Measurements from ENCODE around the gene PRKCD.

PRKCD gene

DNA sequence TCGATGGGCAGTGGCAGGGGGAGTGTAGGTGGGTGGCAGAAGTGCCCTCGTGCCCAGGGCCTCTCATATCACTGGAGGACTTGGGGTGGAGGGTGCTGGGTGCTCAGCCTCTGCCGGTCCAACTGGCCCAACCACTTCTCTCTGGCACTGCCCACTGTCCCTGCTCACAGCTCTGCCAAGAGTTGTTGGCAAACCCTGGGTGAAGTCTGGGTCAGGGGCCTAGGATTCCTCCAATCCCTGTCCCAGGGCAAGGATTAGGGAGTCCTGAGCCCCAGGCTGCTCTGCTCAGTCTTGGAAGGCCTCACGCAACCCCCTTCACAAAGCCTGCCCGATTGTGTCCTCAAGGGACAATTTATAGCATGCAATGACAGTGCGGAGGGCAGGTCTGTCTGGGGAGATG, 5.2 kb upstream of the PRKCD start:
- no peak for DNase-seq (ENCODE audit: low read depth in 3 of 3)

DNA sequence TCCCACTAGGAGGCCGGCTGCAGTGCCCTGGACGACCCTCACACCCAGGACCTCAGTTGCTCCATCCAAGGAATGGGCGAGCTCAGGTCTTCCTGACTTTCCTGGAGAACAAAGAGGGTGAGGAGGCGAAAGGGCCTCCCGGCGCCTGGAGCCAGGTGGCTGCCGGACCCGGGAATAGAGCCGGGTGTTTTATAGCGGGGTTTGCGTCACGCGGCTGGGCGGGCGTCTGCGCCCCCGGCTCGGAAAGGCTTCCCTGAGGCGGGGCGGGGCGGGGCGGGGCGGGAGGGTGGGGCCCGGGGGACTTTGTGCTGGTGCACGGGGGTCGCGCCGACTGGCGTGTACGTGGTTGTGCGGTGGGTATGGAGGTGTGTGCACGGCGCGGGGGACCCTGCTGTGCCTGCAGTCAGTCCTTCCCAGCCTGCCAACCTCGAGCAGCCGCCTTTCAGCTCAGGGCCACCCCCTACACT, 4.6 kb upstream of the PRKCD start:
- no peak for DNase-seq (ENCODE audit: low read depth in 3 of 3)

DNA sequence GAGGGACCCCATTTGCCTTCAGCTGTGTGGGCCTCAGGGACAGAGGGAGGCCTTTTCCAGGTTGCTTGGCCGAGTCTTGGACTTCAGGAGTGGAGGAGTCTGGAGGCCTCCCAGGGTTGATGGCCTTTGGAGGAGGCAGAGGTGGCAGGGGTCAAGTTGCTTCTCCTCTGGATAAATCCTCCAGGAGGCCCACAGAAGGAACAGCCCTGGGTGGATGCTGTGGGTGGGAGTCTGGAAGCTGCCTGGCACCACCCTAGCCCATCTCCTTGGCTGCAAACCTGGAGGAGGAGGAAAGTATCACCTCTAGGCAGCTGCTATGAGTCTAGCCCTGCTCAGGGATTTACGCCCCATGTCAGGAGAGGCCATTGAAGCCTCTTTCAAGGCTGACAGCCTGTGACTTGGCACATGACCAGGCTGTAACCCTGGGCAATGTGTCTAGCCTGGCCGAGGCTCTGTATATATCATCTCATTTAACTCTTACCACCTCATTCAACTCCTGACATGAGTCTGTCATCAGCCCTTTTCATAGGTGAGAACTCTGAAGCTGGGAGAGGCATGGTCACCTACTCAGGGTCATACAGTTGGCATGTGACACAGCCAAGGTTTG, 2.9 kb upstream of the PRKCD start:
- no peak for DNase-seq (ENCODE audit: low read depth in 3 of 3)

DNA sequence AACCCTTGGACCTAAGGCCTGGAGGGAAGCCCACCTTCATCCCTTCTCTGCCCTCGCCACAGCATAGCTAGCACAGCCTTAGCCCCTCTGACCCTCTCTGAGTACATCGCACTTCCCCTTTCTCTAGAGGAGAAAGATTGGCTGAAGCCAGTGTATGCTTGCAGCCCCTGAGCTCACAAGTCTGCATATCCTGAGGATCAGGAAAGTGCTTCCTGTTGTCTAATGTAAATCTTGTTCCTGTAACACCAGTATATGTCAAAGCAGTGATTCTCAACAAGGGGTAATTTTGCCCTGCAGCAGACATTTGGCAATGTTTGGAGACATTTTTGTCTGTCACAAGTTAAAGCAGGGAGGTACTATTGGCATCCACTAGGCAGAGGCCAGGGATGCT, 2.2 kb upstream of the PRKCD start:
- no peak for DNase-seq (ENCODE audit: low read depth in 3 of 3)

DNA sequence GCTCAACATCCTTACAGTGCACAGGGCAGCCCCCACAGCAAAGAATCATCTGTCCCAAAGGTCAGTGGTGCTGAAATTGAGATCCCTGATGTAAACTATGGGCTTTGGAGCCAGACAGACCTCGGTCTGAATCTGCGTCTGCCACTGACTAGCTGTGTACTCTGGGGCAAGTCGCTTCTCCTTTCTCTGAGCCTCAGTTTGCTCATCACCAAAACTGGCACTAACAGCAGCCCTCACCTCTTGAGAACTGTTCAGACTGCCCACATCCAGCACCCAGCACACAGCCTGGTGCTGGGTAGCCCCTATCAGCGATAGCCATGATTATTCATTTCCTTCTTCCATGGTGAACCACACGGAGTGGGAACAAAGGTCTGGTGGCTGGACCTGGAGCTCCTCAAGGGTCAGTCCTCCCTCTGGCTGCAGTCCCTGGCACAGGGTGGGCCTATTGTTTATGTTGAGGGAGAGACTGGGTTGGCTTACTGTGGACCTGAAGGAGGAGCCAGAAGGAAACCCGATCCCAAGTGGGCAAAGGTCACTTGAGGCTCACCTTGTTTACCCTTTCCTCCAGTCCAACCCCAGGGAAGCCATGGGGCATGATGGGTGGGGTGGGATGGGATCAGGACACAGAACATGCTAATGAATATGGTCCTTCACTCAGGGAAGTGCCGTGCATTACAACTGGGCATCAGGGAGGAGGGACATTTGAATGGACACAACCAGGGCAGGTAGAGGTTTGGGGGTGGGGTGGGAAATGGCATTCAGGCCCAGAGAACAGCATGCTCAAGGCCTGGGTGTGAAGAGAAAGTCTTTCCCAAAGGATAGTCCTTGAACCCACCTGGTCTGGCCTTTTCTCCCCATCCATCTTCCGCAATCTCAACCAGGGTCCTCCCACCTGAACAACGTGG, 1.6 kb upstream of the PRKCD start:
- no peak for DNase-seq (ENCODE audit: low read depth in 3 of 3)

DNA sequence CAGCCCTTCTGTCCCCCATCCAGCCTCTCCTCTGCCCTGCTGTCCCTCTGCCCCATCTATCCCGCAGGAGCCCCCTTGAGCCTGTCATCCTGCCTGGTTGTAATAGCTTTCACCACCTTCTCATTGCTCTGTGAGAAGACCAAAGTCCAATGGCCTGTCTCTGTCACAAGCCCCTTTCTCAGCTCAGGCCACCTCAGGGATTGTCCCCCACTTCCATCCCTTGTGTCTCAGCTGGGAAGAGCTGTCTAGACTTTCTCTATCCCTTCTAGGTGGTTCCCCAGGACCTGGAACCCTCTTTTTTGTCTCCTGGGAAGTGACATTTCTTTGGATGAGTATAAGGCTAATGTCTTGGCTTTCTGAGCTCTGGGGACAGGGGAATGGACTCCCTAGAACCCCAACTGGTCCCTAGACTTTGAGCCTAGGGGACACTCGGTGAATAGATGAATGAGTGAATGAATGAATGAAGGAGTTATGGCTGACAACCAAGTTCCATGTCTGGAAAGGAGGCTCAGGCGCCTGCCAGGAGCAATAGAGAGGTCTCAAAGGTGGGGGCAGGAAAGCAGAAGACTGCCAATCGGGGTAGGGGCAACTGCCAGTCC, 849 bp upstream of the PRKCD start:
- DNase-seq (ENCODE audit: low read depth in 3 of 3) = no peak

DNA sequence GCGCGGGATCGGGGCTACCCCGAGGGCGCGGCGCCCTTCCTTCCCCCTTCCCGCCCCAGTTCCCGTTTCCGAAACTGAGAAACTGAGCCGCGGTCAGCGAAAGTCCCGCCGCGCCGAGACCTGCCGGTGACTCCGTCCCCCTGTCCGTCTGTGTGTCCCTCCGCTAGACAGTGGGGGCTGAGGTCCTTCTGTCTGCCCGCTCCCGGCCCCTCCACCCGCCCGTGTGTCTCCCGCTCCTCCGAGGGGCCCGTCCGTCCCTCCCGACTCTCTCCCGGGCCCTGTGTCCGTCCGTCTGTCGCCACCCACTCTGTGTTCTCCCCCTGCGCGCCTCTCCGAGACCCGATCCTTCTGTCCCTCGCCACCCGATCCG, 426 bp downstream of the PRKCD start:
- no peak for DNase-seq (ENCODE audit: low read depth in 3 of 3)

DNA sequence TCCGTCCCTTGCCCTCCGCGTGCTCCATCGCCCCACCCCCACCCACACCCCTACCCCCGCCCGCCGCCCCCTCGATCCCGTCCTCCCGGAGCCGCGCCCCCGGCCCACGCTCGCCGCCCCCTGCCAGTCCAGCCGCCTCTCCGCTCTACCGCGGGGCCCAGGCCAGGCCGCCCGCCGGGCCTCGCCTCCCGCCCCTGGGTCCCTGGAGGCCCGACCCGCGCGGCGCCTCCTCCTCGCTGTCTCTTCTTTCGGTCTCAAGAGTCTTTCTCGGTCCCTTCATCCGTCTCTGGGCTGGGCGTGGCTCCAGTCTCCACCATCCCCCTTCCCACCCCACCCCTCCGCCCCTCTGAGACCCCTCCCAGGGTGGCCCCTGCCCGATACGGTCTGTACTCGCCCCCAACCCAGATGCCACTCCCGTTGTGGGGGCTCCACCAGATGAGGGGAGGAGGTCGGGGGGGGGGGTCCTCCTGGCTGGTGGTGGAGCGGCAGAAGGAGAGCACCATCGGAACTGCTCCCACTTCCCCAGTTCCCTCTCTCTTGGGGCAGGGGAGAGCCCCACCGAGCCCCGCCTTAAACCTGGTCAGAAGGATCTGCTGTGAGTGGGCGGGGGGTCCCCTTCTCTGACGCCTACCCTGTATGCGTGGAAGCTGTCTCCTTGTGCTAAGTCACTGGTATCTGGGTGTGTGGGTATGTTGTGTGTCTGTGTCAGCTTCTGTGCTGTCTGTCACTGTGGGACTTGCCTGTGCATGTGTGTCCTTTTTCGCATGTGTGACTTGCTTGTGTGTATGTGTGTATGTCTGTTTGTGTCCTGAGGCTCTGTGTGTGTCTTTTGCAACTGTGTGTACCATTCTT, 1.0 kb downstream of the PRKCD start:
- DNase-seq (ENCODE audit: low read depth in 3 of 3) = peak in 2 of 3 donors; percentile 20 to 46

DNA sequence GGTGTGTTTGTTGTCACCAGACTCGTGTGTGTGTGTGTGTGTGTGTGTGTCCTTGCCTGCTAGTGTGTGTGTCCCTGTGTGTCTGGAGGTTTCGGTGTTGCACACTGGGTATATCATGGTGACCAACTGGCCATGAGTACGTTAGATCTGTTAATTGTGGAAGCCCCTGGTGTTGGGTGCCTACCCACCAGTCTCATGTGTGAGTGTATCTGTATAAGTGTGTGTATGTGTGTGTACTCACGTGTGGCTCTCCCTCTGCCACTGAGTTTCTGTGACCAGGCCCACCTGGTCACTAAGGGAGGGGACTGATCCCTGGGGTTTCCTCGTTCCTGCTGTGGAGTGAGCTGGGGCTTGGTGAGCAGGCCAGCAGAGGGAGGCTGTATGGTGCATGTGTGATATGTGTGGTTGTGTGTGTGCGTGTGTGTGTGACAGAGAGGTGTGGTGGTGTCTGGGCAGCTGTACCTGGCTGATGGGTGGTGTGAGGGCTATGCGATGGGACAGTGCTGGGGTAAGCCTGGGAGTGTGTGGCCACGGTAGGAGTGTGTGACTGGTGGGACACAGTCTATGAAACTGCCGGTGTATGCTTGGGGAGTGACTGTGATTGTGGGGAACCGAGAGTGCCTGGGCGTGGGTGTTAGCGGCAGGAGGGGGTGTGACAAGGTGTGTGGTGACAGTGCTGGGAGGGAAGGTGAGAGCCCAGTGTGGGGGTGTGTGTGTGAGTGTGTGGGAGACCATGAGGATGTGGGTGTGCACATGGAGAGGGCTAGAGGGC, 1.8 kb downstream of the PRKCD start:
- DNase-seq (ENCODE audit: low read depth in 3 of 3) = no peak

DNA sequence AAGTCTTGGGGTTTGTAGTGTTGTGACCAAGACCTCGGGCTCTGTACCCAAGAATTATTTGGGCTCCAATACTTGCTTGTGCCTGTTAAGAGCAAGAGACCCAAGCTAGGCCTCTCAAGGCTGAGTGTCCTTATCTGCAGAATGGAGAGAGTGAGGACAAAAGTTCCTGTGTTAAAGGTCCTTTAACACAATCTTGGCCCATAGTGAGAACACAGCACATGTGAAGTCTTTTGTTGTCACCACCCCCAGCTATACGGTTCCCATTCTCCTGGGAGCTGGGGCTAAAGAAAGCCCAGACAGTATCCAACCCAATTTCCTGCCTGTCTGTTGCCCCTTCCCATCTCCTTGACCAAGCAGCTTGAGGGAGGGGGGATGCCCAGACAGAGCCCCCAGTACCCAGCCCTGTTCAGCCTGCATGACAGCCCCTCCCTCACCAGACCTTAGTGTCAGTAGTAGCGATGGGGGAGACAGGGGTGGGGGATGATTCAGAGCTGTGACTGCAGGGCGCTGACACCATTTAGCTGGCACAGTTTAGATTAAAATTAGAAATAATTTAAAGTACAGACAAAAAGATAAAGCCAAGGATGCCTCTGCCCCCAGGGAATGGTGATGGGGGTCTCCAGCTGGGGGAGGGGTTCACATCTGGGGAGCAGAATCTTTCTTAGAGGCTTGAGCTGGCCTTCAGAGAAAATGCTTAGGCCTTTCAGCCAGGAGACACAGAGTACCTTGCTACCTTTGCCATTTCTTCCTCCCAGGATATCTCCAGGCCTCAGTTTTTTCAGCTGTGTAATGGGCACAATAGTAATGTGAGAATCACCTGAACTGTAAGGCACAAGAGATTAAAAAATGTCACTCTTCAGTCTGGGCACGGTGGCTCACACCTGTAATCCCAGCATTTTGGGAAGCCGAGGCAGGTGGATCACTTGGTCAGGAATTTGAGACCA, 2.7 kb downstream of the PRKCD start:
- no peak for DNase-seq (ENCODE audit: low read depth in 3 of 3)

DNA sequence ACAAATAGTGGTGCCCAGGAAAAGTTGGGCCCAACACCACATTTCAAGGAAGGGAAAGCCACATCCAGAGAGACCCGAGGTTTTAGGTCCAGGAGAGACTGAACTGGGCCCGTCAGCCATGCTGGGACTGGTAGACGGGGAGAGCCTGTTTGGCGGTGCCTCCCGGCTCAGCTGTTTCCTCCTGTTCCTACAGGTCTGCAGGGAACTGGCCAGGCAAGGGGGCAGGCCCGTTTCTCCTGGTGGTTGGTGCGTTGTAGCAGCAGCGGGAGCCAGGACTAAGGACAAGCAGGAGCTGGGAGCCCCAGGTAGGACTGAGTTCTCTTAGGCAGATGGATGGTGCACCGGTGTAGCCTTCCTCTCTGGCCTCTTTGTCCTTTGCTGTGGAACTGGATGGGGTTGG, 3.9 kb downstream of the PRKCD start:
- no peak for DNase-seq (ENCODE audit: low read depth in 3 of 3)

DNA sequence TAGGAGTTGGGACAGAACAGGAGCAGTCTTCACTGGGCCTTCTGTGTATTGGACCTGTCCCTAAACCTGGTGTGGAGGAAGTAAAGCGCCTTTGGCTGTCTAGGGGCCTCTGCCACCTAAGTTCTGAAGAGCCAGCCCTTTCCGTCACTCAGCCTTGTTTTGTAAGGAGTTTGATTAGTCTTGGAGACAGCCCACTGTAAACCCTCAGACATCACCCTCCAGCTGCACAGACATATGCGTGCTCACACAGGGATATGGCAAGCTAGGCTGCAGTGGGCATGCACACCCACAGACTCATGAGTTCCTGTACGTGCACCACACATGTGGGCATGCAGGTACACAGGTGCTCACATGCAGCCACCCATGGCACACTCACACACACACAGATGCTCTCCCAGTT, 5.2 kb downstream of the PRKCD start:
- DNase-seq (ENCODE audit: low read depth in 3 of 3) = no peak

DNA sequence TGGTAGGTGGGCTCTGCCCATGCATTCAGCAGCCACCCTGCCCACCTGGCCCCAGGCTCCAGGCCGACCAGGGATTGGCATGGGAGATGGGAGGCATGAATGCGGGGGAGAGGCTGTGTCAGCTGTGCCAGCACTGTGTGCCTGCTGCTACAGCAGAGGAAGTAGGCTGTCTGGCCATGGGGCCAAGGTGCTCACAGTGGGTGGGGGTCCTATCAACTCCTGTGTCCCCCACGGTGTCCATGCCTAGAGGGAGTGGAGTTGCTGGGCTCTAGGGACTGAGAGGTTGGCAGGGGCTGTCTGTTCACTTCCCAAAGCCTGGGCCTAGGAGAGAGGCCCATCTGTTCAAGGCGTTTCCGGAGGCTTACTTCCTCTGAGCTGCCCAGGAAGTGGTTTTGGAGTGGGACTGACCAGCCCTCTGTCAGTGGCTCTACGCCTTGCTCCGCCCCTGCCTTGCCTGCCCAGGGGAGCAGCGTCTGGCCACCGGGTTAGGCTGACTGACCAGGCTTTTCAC, 5.8 kb downstream of the PRKCD start:
- DNase-seq (ENCODE audit: low read depth in 3 of 3) = no peak

DNA sequence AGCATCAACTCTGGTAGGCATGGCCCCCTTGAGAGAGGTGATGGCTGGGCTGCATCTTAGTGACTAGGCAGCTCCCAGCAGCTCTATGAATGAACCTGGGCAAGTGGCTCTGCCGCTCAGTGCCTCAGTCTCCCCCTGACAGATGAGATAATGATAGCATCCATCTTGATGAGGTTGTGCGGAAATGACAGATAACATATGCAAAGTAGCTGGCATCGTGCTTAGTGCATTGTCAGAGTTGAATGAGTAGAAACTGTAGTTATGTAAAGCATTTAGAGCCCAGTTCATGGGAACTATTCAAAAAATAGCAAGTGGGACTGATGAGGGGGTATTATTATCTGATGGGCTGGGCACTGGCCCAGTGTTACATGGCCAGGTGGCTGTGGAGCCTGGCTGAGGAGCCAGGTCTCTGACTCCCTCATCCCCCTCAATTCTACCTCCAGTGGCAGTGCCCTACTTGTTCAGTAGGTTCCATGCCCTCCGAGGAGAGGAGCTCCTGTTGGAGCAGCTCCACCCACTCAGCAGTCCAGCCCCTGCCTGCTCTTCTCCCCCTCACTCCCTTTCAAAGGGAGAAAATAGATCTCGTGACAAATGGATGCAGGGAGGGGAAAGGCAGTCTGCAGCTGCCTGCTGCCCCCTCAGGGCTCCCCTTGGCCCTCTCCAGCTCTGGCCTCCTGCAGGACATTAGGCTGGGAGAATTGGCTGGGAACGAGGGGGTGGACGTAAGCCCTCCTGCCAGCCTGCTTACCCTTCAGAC, 6.6 kb downstream of the PRKCD start:
- no peak for DNase-seq (ENCODE audit: low read depth in 3 of 3)

DNA sequence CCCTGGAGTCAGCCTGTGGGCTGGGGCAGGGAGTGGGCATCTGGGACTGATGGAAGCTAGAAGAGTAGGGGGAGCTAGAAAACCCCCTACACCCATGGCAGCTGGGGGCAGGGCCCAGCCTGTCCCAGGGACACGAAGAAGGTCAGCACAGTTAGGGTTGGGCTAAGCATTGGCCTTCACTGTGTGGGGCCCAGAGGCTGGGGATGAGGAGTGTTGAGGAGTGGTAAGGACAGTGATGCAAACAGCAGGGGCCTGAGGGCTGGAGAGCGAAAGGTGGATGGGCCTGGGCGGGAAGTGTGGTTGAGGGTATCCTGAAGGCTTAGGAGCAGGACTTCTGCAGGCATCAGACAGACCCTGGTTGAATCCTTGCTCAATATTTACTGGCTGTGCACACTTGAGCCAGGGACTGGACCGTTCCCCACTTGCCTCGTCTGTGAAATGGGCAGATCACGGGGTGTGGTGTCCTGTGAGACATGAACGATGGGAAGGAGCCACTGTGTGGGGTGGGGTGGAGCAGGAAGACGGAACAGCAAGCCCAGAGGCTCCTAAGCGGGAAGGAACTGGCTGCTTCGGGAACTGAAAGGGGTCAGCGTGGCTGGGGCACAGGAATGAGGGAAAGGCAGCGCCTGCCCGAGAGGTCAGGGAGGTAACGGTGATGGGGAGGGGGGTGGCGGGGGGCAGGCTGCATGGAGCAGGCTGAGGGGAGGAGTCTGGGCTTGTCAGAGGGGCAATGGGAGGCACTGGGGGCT, 7.3 kb downstream of the PRKCD start:
- no peak for DNase-seq (ENCODE audit: low read depth in 3 of 3)

DNA sequence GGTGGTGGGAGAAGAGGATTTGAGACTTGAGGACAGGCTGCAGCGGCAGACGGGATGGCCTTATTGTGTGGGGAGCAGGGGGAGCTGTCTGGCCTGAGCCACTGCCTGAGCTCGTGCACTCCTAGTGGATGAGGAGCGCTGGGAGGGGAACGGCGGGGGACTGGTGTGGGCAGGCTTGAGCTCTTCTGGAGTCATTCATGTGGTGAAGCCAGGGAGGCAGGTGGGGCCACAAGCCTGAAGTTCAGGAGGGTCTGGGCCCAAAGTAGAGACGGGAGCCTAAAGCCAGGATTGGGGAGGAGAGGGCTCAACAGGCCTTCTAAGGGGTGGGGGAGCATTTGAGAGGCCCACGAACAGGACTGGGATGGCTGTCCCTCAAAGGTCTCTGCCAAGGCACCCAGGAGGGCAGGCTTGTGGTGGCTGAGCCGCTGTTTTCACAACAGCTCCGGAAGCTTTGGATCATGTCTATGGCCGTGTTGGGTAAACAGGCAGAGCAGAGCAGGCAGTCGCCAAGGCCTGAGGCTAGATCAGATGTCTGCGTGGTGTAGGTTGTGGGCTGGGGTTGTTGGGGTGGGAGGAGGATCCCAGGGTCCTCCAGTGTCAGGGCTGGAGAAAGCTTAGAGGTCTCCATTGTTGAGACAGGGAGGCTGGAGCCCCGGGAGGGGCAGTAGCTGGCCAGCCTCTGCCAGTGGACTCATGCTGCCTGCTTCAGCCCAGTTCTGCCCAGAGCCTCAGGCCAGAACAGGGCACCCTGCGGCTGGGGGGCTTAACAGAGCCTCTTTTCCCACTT, 8.2 kb downstream of the PRKCD start:
- no peak for DNase-seq (ENCODE audit: low read depth in 3 of 3)

DNA sequence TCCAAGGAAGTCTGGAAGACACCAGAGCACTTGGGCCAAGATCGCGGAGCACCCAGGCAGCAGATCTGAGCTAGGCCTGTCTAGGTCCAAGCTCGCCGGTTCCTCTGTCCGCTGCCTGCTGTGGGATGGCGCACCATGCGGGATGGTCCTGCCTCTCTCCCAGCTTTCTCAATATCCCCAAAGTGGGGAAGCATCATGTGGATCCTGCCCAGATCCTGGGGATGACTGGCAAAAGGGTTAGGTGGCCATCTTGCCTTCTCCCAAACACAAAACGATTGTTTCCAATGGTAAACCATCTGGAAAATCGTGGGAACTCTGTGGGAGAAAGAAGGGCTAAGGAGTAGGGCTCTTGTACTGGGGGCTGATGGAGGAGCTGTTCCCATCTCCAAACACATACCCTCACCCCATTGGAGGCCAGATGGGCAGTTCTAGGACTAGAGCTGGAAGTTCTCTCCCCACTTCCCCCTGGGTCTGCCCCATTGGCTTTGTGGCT, 8.9 kb downstream of the PRKCD start:
- no peak for DNase-seq (ENCODE audit: low read depth in 3 of 3)

All from stimulated activated CD4-positive, alpha-beta T cell treated with anti-CD3 and anti-CD28 coated beads, TNF-alpha, amount 100 ng/mL, for 48 hours (primary cell).